Pancreas (tissue), 10 donors: ENCODE results near the gene CLEC10A. TPM values are rescaled to one million over a fixed set of nuclear protein-coding genes. Genes with fewer than 3 reads are reported as not detected.
"Not testable (repeated sequence)": the region's sequence is repeated elsewhere in the genome, so short reads cannot be mapped to it uniquely, and the experiment has no call there.

Experiments
- ATAC-seq, 4 donors: fragments of 200-7000 bp; cut with Tn5 transposase; one replicate each; pipeline versions ENCODE4 v1.8.0 to v1.9.1; 2020; ENCODE audit warnings: mild to moderate bottlenecking in 4 of 4, moderate library complexity in 4 of 4
- DNase-seq, 6 donors: peaks; one replicate each; pipeline ENCODE4 v3.0.0-alpha.2; 2020
- FAIRE-seq: peaks from 2 replicates; lab custom pipeline; 2012; peaks lifted over from hg19 to GRCh38; lab: Jason Lieb, UNC
- H3K27ac ChIP-seq, 4 donors: fragments of 200-600 bp; sonication (generic); 1 replicate in 3 of 4; 2 replicates in 1 of 4; pipeline versions ENCODE4 v1.5.0 to v1.8.0; 2020
- H3K27me3 ChIP-seq, 4 donors: fragments of 200-600 bp; one replicate each; pipeline ENCODE4 v1.8.0; 2021
- H3K36me3 ChIP-seq, 3 donors: fragments of 200-600 bp; sonication (generic) in 1 of 3; one replicate each; pipeline versions ENCODE4 v1.5.0 to v1.8.0; 2020 to 2021
- H3K4me1 ChIP-seq, 3 donors: fragments of 200-600 bp; one replicate each; pipeline ENCODE4 v1.8.0; 2021
- H3K4me3 ChIP-seq, 4 donors: fragments of 200-600 bp; sonication (generic) in 2 of 4; one replicate each; pipeline versions ENCODE4 v1.5.0 to v1.8.0; 2020 to 2021
- H3K9me3 ChIP-seq, 4 donors: fragments of 200-600 bp; one replicate each; pipeline ENCODE4 v1.8.0; 2021
- WGBS, 2 donors: extraction: QIAGEN DNeasy Blood & Tissue Kit; methylation state at CpG; one replicate each; pipeline ENCODE4 v1.1.7; 2013; 5-methylcytosine and 5-hydroxymethylcytosine counted together
- intact Hi-C, 3 donors: fragments of 100-400 bp; cut with DNase I; formaldehyde crosslinking; loops; one replicate each; pipeline versions ENCODE4 v1.11.1 to v1.14.2; 2022
- polyA plus RNA-seq, 2 donors: library from polyadenylated mRNA; stranded (reverse); fragments of 200-250 nt; gene quantifications; one replicate each; pipeline ENCODE4 v1.2.3, GENCODE V29; 2013
- total RNA-seq, 6 donors: library from RNA; stranded (reverse); fragmentation: NEBNext Ultra II Directional in 4 of 6; extraction: Animal tissue kit (Norgen Biotek cat#: 25700) in 4 of 6; gene quantifications; one replicate each; pipeline versions ENCODE4 v1.2.1 to v1.2.4, GENCODE V29; 2021 to 2023
- TF ChIP-seq, protein P1 (sequence below), 4 donors: fragments of 200-600 bp; sonication (generic) in 3 of 4; IDR thresholded peaks; one replicate each; pipeline versions ENCODE4 v1.5.0 to v1.8.0; 2021; ENCODE audit warnings: antibody characterized with exemption in 4 of 4
- donor health status: healthy with polysubstance abuse.
- donor health status: DM: no; HTN: no; CAD: no; lungs with moderate emphysema.
- donor health status: DM: no; HTN: no; CAD: no.
- donor health status: control.
- donor health status: control.
- donor health status: Bipolar disorder and iron deficiency.
- donor health status: DM: yes; HTN: yes; CAD: no.
- donor health status: DM: no; HTN: no; CAD: no.
- donor health status: DM: no; HTN: no; CAD: no.
- donor health status: DM: yes; HTN: yes; CAD: no.

The CLEC10A gene
- total and polyA plus RNA-seq, 8 donors: 0.28 to 3.6 (median 1.3) TPM; not detected in 1

DNA sequence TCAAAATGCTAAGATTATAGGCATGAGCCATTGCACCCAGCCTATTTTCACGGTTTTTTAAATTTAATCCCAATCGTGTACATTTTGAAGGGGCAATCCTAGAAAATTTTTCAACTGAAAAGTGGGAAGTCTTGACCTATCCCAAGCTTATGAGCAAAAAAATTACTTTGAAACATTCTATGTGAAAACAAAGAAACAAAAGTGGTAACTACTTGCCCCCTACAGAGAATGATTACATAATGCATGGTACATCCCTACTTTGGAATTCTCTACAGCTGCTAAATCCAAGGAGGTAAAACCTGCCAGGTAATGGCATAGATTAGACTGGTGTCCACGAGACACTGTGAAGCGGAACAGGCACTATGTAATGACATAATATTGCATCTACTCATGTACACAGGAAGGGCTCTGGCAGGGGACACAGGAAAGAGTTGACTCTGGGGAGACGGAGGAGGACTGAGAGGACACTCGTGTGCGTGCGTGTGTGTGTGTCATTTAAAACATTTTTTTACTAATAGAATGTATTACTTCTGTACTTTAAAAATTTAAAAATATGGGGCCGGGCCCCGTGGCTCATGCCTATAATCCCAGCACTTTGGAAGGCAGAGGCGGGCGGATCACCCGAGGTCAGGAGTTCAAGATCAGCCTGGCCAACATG lies 18.9 kb upstream of the CLEC10A start:
- H3K4me3 ChIP-seq: no peak overlapping the region
- peak in 1 of 6 donors; percentile 1 for DNase-seq
- whole genome bisulfite sequencing, 2 donors: 66 to 71% methylated on average over 13 of the region's 13 CpGs
- H3K27ac ChIP-seq: no peak overlapping the region
- ATAC-seq: peak in 2 of 4 donors; percentile 33 to 43
- FAIRE-seq: no peak
- H3K9me3 ChIP-seq: no peaks in the 10 kb centered on the region
- H3K4me1 ChIP-seq: no peaks in the 10 kb centered on the region
- H3K27me3 ChIP-seq: no peaks in the 10 kb centered on the region
- intact Hi-C loops: no loop called here
- TF ChIP-seq, protein P1, sequence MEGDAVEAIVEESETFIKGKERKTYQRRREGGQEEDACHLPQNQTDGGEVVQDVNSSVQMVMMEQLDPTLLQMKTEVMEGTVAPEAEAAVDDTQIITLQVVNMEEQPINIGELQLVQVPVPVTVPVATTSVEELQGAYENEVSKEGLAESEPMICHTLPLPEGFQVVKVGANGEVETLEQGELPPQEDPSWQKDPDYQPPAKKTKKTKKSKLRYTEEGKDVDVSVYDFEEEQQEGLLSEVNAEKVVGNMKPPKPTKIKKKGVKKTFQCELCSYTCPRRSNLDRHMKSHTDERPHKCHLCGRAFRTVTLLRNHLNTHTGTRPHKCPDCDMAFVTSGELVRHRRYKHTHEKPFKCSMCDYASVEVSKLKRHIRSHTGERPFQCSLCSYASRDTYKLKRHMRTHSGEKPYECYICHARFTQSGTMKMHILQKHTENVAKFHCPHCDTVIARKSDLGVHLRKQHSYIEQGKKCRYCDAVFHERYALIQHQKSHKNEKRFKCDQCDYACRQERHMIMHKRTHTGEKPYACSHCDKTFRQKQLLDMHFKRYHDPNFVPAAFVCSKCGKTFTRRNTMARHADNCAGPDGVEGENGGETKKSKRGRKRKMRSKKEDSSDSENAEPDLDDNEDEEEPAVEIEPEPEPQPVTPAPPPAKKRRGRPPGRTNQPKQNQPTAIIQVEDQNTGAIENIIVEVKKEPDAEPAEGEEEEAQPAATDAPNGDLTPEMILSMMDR (IDR thresholded peaks at IDR 0.05): no peak
- H3K36me3 ChIP-seq: no peaks in the 10 kb centered on the region

DNA sequence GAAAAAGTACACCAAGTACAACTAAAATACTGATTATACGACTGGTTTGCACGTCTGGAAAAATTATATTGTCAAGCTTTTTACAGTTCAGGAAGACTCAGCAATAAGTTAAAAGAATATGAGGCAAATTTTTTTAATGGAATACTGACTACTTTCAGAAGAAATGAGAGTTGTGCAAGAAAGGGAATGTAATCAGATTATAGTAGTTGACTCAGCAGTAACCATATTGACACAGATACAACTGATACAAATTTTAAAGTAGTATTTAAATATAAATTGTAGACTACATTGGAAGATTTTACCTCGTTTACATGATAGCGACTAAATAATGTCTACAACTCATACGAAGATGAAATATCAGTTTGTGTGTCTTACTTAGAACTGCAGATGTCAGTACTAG lies 17.9 kb upstream of the CLEC10A start:
- 45 to 46% methylated on average over 5 of the region's 5 CpGs for WGBS, 2 donors
- Histone ChIP-seq H3K4me1 (no peaks in the 10 kb centered on the region), H3K27me3 (no peaks in the 10 kb centered on the region)

DNA sequence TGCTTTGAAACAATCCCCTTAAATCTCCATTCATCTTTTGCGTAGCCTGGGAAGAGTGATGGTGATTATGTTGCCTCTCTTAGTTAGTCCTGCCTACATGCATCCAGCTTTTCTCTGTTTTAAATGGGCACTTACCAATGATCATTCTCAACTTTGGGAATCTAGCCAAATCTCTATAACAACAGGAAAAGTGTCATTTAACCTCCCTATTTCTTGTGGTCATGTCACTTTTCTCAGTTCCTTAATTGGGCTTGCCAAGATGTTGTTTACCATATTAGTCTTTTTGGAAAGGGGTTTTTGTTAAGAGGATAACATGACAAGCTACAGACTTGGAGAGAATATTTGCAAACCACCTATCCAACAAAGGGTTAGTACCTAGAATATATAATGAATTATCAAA lies 15.6 kb upstream of the CLEC10A start:
- ATAC-seq: peak in 2 of 4 donors; percentile 44
- no peaks in the 10 kb centered on the region for H3K36me3 ChIP-seq

More for the DNA sequence above, 17.9 kb upstream of the CLEC10A start:
- no peaks in the 10 kb centered on the region for H3K9me3 ChIP-seq
- H3K4me3 ChIP-seq: no peak overlapping the region
- intact Hi-C loops: no loop called here
- H3K36me3 ChIP-seq: no peaks in the 10 kb centered on the region
- DNase-seq (no peak), FAIRE-seq (no peak), ATAC-seq (no peak)
- no peak overlapping the region for H3K27ac ChIP-seq
- TF ChIP-seq, protein P1 (IDR thresholded peaks at IDR 0.05): no peak

DNA sequence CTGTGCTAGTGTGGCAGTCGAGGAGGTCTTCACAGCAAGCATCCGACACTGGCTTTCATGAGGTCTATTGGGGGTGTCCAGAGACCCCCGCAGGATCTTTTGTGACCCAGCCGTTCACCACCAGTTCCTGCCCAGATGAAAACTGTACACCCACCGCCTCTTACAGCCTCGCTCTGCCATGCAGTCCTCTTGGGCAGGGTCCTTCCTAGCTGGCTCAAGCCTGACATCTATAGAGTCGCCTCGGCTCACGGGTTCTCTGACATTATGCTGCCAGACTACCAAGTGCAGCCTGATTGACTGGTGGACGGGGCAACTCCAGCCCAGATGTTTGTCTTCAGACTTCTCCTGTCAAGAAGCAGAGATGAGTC lies 14.6 kb upstream of the CLEC10A start:
- Histone ChIP-seq H3K36me3 (no peaks in the 10 kb centered on the region), H3K27ac (no peak overlapping the region), H3K4me1 (no peaks in the 10 kb centered on the region), H3K4me3 (no peak overlapping the region), H3K9me3 (no peaks in the 10 kb centered on the region), H3K27me3 (no peaks in the 10 kb centered on the region)
- TF ChIP-seq, protein P1 (IDR thresholded peaks at IDR 0.05): no peak
- ATAC-seq (no peak), DNase-seq (peak in 1 of 6 donors; percentile 15), FAIRE-seq (no peak)
- 52 to 70% methylated on average over 10 of the region's 10 CpGs for WGBS, 2 donors
- intact Hi-C loops: no loop called here

More for the DNA sequence above, 15.6 kb upstream of the CLEC10A start:
- Histone ChIP-seq H3K4me3 (no peak overlapping the region), H3K27ac (no peak overlapping the region), H3K9me3 (no peaks in the 10 kb centered on the region), H3K4me1 (no peaks in the 10 kb centered on the region), H3K27me3 (no peaks in the 10 kb centered on the region)
- WGBS, 2 donors: 84 to 89% methylated on average over 1 of the region's 1 CpG
- intact Hi-C loops: no loop called here
- TF ChIP-seq, protein P1 (IDR thresholded peaks at IDR 0.05): no peak
- DNase-seq: no peak
- no peak for FAIRE-seq

DNA sequence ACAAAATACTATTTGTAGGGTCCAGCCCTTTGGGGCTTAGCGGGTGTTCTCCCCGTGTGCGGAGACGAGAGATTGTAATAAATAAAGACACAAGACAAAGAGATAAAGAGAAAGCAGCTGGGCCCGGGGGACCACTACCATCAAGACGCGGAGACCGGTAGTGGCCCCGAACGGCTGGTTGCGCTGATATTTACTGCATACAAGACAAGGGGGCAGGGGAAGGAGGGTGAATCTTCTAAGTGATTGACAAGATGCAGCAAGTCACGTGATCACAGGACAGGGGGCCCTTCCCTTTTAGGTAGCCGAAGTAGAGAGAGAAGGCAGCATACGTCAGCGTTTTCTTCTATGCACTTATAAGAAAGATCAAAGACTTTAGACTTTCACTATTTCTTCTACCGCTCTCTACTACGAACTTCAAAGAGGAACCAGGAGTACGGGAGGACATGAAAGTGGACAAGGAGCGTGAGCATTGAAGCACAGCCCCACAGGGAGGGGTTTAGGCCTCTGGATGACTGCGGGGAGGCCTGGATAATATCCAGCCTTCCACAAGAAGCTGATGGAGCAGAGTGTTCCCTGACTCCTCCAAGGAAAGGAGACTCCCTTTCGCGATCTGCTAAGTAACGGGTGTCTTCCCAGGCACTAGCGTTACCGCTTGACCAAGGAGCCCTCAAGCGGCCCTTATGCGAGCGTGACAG lies 11.4 kb upstream of the CLEC10A start:
- H3K27ac ChIP-seq, H3K36me3 ChIP-seq, H3K4me3 ChIP-seq, ATAC-seq, H3K9me3 ChIP-seq, FAIRE-seq, H3K27me3 ChIP-seq, H3K4me1 ChIP-seq, intact Hi-C loops: not testable (repeated sequence)
- DNase-seq: peak in 1 of 6 donors; percentile 26
- 73 to 74% methylated on average over 20 to 26 of the region's 28 CpGs for WGBS, 2 donors

DNA sequence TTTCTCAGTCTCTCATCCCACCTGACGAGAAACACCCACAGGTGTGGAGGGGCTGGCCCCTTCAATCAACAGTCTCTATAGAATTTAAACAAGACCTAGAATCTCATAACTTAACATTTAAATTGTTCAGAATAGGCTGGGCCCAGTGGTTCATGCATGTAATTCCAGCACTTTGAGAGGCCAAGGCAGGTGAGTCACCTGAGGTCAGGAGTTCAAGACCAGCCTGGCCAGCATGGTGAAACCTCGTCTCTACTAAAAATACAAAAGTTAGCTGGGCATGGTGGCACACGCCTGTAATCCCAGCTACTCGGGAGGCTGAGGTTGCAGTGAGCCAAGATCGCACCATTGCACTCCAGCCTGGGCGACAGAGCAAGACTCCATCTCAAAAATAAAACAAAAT lies 9.5 kb upstream of the CLEC10A start:
- H3K27ac ChIP-seq, H3K27me3 ChIP-seq, ATAC-seq, H3K4me1 ChIP-seq, intact Hi-C loops, FAIRE-seq, H3K4me3 ChIP-seq, H3K9me3 ChIP-seq, H3K36me3 ChIP-seq: not testable (repeated sequence)
- 76 to 90% methylated on average over 6 of the region's 6 CpGs for WGBS, 2 donors
- peak in 1 of 6 donors; percentile 0 for DNase-seq

DNA sequence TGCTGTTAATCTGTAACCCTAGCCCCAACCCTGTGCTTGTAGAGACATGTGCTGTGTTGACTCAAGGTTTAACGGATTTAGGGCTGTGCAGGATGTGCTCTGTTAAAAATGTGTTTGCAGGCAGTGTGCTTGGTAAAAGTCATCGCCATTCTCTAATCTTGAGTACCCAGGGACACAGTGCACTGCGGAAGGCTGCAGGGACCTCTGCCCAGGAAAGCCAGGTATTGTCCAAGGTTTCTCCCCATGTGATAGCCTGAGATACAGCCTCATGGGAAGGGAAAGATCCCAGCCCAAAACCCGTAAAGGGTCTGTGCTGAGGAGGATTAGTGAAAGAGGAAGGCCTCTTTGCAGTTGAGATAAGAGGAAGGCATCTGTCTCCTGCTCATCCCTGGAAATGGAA lies 8.4 kb upstream of the CLEC10A start:
- FAIRE-seq, H3K4me1 ChIP-seq, H3K27me3 ChIP-seq, H3K4me3 ChIP-seq, H3K9me3 ChIP-seq, ATAC-seq, intact Hi-C loops, H3K27ac ChIP-seq, H3K36me3 ChIP-seq: not testable (repeated sequence)
- 36% methylated on average over 4 of the region's 4 CpGs for WGBS, 2 donors
- peak in 1 of 6 donors; percentile 0 for DNase-seq
